PFSK-1 (cell line): Measurements from ENCODE around the gene TEX22.

ENCODE experiments used
- FOXP2 ChIP-seq: optimal IDR thresholded peaks from 2 replicates; pipeline ENCODE3; 2011; ENCODE audit warnings: borderline replicate concordance, control low read depth, inconsistent platforms; ENCODE audit not compliant: insufficient read depth; ENCODE audit errors: extremely low read length, extremely low read depth
- POLR2AphosphoS5 ChIP-seq: IDR thresholded peaks from 2 replicates; pipeline ENCODE4 v1.6.1; 2012; ENCODE audit warnings: low read depth, mild to moderate bottlenecking, control low read depth, low read length, moderate library complexity
- SIN3A ChIP-seq: IDR thresholded peaks from 2 replicates; pipeline ENCODE4 v1.6.1; 2012; ENCODE audit warnings: mild to moderate bottlenecking, low read length, moderate library complexity, borderline replicate concordance; ENCODE audit not compliant: insufficient read depth
- TAF1 ChIP-seq: IDR thresholded peaks from 2 replicates; pipeline ENCODE4 v1.6.1; 2012; ENCODE audit warnings: low read length, control low read depth, borderline replicate concordance; ENCODE audit not compliant: insufficient read depth
- TF ChIP-seq, protein P1 (sequence below), 2 experiments: IDR thresholded peaks; 2 replicates each; pipeline versions ENCODE4 v1.6.1 to v1.8.0; 2011 to 2012; ENCODE audit warnings: low read depth in 2 of 2, low read length in 2 of 2, control low read depth in 1 of 2, inconsistent platforms in 1 of 2, mild to moderate bottlenecking in 1 of 2, moderate library complexity in 1 of 2; ENCODE audit not compliant: insufficient read depth in 1 of 2

Gene TEX22

DNA sequence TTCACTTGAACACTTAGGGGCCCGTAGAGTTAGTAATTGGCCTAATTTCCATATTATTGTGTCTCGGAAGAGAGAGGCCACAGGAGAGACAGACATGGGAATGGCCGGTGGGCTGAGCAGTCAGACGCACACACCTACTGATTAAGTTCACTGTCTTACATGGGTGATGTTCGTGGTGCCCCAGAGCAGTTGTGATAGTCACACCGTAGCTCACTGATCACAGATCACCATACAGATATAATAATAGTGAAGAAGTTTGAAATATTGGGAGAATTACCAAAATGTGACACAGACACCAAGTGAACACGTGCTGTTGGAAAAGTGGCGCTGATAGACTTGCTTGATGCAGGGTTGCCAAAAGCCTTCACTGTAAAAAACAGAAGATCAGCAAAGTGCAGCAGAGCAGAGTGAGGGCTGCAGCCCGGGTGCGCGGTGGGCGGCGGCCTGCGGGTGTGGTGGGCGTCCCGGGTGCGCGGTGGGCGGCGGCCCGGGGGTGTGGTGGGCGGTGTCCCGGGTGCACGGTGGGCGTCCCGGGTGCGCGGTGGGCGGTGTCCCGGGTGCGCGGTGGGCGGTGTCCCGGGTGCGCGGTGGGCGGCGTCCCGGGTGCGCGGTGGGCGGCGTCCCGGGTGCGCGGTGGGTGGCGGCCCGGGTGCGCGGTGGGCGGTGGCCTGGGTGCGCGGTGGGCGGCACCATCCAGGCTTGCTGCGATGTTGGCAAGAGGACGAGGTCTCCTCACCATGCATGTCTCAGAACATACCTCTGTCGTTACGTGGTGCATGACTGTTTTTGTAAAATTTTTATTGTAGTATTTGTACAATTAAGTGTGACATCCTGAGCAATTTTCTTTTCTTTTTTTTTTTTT, 34.3 kb upstream of the TEX22 start:
- TF ChIP-seq FOXP2 (no peak), TAF1 (no peak), SIN3A (no peak), POLR2AphosphoS5 (no peak)
- TF ChIP-seq, protein P1, sequence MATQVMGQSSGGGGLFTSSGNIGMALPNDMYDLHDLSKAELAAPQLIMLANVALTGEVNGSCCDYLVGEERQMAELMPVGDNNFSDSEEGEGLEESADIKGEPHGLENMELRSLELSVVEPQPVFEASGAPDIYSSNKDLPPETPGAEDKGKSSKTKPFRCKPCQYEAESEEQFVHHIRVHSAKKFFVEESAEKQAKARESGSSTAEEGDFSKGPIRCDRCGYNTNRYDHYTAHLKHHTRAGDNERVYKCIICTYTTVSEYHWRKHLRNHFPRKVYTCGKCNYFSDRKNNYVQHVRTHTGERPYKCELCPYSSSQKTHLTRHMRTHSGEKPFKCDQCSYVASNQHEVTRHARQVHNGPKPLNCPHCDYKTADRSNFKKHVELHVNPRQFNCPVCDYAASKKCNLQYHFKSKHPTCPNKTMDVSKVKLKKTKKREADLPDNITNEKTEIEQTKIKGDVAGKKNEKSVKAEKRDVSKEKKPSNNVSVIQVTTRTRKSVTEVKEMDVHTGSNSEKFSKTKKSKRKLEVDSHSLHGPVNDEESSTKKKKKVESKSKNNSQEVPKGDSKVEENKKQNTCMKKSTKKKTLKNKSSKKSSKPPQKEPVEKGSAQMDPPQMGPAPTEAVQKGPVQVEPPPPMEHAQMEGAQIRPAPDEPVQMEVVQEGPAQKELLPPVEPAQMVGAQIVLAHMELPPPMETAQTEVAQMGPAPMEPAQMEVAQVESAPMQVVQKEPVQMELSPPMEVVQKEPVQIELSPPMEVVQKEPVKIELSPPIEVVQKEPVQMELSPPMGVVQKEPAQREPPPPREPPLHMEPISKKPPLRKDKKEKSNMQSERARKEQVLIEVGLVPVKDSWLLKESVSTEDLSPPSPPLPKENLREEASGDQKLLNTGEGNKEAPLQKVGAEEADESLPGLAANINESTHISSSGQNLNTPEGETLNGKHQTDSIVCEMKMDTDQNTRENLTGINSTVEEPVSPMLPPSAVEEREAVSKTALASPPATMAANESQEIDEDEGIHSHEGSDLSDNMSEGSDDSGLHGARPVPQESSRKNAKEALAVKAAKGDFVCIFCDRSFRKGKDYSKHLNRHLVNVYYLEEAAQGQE (IDR thresholded peaks at IDR 0.05; ENCODE audit: insufficient read depth in 1 of 2, low read depth in 2 of 2, low read length in 2 of 2): no peak

DNA sequence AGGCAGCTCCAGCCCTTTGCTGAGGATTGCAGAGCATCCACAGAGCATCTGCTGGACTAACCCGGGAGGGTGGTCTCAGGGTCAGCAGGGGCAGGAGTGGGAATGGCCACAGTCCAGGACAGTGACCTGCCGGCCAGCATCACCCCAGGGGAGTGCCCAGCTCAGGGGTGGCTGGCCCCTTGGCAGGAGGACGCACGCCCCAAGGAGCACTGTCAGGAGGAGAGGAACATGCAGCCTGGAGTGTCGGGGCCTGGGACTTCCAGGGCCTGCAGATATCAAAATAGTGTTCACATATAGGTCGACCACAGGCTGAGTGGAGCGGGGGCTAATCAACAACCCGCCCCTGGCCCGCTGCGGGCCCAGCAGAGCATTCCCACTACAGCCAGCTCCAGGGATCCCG, 33.2 kb upstream of the TEX22 start:
- TF ChIP-seq, protein P1 (IDR thresholded peaks at IDR 0.05; ENCODE audit: insufficient read depth in 1 of 2, low read depth in 2 of 2, low read length in 2 of 2): no peak
- no peak for TF ChIP-seq FOXP2
- no peak for TF ChIP-seq SIN3A
- no peak for TF ChIP-seq POLR2AphosphoS5
- no peak for TF ChIP-seq TAF1

DNA sequence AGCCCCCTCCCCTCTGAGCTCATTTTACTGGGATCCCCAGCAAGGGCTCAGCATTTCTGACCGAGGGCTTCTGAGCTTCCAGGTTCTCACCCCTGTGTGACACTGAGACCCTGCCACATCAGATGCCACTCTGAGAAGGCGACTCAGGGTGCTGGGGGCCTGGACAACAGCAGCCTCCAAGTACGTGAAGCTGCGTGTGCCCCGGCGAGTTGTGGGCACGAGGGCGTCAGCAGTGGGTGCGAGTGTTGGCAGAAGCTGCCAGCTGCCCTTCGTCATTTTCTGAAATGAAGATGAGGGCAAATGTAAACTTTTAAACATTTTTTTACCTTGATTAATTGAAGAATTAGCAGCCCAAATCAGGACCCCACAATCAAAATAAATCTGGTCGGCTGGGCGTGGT, 32.7 kb upstream of the TEX22 start:
- no peak for TF ChIP-seq TAF1
- TF ChIP-seq POLR2AphosphoS5: no peak
- no peak for TF ChIP-seq FOXP2
- TF ChIP-seq SIN3A: no peak
- TF ChIP-seq, protein P1 (IDR thresholded peaks at IDR 0.05; ENCODE audit: insufficient read depth in 1 of 2, low read depth in 2 of 2, low read length in 2 of 2): no peak

DNA sequence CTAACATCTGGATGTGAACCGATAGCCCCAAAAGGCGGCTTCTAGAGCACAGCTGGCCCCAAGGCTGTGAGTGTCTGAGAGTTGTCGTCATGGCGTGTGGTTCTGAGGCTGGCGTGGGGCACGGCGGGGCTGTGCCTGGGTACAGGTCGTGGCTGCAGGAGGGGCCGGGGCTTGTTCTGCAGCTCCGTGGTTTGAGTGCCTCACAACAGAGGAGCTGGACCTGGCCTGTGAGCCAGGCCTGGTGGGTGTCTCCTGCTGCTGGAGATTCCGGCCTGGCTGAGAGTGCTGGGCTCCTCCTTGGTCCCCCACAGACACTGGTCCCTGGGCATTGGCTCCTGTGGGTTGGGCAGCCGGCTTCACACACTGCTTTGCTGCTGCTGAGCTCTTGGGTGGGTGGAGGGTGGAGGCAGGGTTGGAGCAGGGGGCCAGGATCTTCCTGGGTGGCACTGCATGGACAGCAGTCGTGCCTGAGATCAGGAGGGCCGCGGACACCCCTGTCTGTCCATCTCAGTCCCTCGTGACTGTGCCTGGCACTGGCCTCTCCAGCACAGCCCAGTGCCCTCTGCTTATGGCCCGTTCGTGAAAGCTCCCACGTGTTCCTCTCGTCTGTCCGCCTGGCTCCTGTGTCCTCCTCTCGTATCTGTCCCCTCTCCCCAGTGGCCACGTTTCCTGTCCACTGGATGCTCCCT, 31.8 kb upstream of the TEX22 start:
- TF ChIP-seq FOXP2 (no peak), TAF1 (no peak), SIN3A (no peak), POLR2AphosphoS5 (no peak)
- TF ChIP-seq, protein P1 (IDR thresholded peaks at IDR 0.05; ENCODE audit: insufficient read depth in 1 of 2, low read depth in 2 of 2, low read length in 2 of 2): no peak
